Neutrophil (primary cell): ENCODE data around the gene IL25.
A peak's percentile ranks its signal among the peaks of the same experiment; 100 is the strongest.

Experiments
- H3K27ac ChIP-seq: fragments of 200-600 bp; sonication (generic); 2 replicates; pipeline ENCODE4 v1.5.1; 2016; ENCODE audit warnings: mild to moderate bottlenecking, moderate library complexity
- H3K27me3 ChIP-seq: fragments of 200-600 bp; sonication (generic); 2 replicates; pipeline ENCODE4 v1.6.0; 2016; ENCODE audit warnings: mild to moderate bottlenecking
- H3K36me3 ChIP-seq: fragments of 200-600 bp; sonication (generic); 2 replicates; pipeline ENCODE4 v1.5.1; 2017
- H3K4me1 ChIP-seq, 2 experiments: fragments of 200-600 bp in 1 of 2; sonication (generic) in 1 of 2; 1 replicate in 1 of 2; 2 replicates in 1 of 2; pipeline versions ENCODE4 v1.5.1 to v1.6.1; 2013 to 2016; ENCODE audit warnings: low read depth in 1 of 2, low read length in 1 of 2, mild to moderate bottlenecking in 1 of 2, moderate library complexity in 1 of 2; ENCODE audit not compliant: control insufficient read depth in 1 of 2, insufficient read depth in 1 of 2
- H3K4me3 ChIP-seq, 2 experiments: fragments of 200-600 bp in 1 of 2; sonication (generic) in 1 of 2; 1 replicate in 1 of 2; 2 replicates in 1 of 2; pipeline ENCODE4 v1.5.1; 2013 to 2016; ENCODE audit warnings: low read depth in 1 of 2, low read length in 1 of 2, mild to moderate bottlenecking in 1 of 2, moderate library complexity in 1 of 2
- H3K9me3 ChIP-seq: fragments of 200-600 bp; sonication (generic); 2 replicates; pipeline ENCODE4 v1.5.1; 2016
- TF ChIP-seq, protein P1 (sequence below): fragments of 200-600 bp; sonication (generic); IDR thresholded peaks from 2 replicates; pipeline ENCODE4 v1.5.1; 2016; ENCODE audit warnings: antibody characterized with exemption

The IL25 gene

DNA sequence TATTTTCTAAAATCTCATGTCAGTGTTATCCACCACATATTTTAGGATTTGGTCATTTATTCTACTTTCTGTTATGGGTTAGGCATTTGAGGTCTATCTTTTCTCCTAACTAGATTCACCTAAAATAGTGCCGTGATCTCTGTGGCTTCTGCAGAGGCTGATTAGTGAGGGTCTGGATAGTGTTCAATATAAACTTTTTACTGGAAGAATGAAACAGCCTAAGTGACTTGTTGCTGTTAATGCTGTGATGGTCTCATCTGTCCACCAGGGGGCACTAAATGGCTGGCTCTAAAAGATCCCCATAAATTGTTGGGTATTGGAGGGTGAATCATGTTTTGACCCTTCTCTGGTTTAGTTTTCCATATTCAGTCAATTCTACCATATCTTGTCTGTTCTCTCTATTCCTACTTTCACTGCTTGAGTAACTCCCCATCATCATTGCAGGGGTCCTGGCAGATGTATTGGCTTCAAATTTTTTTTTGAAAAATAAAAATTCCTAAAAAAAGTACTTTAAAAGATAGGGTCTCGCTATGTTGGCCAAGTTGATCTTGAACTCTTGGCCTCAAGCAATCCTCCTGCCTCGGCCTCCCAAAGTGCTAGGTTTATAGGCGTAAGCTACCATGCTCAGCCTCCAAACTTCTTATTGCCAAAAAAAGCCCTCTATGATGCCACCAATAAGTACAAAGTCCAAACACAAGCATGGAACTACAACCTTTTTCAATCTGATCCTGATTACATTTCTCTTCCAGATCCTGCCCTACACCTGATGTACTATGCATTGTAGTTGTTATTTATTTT is 44.5 kb upstream of the IL25 start:
- H3K27me3 ChIP-seq, result peaks cover 7% of the 10 kb centered on the region
- TF ChIP-seq, protein P1, sequence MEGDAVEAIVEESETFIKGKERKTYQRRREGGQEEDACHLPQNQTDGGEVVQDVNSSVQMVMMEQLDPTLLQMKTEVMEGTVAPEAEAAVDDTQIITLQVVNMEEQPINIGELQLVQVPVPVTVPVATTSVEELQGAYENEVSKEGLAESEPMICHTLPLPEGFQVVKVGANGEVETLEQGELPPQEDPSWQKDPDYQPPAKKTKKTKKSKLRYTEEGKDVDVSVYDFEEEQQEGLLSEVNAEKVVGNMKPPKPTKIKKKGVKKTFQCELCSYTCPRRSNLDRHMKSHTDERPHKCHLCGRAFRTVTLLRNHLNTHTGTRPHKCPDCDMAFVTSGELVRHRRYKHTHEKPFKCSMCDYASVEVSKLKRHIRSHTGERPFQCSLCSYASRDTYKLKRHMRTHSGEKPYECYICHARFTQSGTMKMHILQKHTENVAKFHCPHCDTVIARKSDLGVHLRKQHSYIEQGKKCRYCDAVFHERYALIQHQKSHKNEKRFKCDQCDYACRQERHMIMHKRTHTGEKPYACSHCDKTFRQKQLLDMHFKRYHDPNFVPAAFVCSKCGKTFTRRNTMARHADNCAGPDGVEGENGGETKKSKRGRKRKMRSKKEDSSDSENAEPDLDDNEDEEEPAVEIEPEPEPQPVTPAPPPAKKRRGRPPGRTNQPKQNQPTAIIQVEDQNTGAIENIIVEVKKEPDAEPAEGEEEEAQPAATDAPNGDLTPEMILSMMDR, result peak; percentile 91
- peaks cover under 1 to 2% of the 10 kb centered on the region in 2 experiments for H3K4me1 ChIP-seq
- H3K9me3 ChIP-seq, result no peaks in the 10 kb centered on the region
- peaks cover 32% of the 10 kb centered on the region for H3K36me3 ChIP-seq
- H3K4me3 ChIP-seq, result no peak overlapping the region
- H3K27ac ChIP-seq, result no peak overlapping the region

DNA sequence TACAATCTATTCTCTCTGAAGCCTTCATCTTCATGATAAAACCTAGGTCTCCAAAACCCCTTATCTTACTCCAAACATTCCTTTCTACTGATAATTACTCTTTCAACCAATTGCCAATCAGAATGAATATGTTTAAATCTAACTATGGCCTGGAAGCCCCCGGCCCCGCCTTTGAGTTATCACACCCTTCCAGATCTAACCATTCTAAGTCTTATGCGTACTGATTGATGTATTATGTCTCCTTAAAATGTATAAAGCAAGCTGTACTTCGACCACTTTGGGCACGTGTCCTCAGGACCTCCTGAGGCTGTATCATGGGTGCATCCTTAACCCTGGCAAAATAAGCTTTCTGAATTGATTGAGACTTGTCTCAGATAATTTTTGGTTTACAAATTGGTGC is 37.0 kb upstream of the IL25 start:
- Histone ChIP-seq H3K27ac (no peak overlapping the region), H3K36me3 (no peaks in the 10 kb centered on the region), H3K9me3 (no peaks in the 10 kb centered on the region), H3K27me3 (peaks cover 29% of the 10 kb centered on the region), H3K4me1 (no peaks in the 10 kb centered on the region), H3K4me3 (no peak overlapping the region)
- TF ChIP-seq, protein P1, result no peak

DNA sequence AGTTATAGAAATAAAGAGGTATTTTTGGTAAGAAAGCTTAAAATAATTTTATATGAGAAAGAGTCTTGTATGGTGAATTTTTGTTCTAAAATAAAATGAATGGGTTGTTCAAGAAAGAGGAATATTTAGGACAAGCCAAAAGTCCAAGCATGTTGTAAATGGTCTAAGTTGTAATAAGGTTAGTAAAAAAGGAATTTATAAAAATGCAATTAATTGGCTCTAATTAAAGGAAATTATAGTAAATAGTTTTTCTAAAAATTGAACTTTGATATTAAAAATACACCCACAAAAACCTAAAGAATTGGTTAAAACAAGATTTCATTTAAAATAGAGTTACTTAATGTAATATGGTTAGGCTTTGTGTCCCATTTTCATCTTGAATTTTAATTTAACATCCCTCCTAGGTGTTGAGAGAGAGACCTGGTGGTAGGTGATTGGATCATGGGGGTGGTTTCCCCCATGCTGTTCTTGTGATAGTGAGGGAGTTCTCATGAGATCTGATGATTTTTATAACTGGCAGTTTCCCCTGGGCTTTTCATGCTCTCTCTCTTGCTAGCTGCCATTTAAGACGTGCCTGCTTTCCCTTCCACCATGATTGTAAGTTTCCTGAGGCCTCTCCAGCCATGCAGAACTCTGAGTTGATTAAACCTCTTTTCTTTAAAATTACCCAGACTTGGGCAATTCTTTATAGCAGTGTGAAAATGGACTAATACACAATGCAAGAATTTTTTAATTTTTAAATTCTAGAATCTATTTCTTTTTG is 32.9 kb upstream of the IL25 start:
- Histone ChIP-seq H3K36me3 (no peaks in the 10 kb centered on the region), H3K4me1 (no peaks in the 10 kb centered on the region), H3K9me3 (no peaks in the 10 kb centered on the region), H3K27ac (no peak overlapping the region), H3K27me3 (peaks cover 21% of the 10 kb centered on the region), H3K4me3 (no peak overlapping the region)
- TF ChIP-seq, protein P1, result no peak

DNA sequence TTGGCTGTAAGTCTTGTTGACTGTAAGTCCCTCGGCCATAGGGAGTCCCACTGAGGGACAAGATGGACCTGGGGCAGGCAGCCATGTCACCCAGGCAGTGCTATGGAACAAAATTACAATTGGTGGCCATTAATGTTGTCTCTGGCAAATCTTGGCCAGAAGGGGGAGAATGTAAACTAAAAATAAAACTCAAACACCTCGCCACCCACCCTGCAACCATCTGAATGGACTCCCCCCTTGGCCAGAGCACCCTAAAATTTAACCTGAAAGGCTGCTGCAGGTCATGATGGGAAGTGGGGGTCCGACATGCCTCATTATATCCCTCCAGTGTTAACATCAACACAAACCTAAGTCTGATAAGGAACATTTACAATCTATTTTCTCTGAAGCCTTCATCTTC is 28.1 kb upstream of the IL25 start:
- H3K27ac ChIP-seq, result no peak overlapping the region
- no peaks in the 10 kb centered on the region for H3K9me3 ChIP-seq
- peaks cover 20% of the 10 kb centered on the region for H3K27me3 ChIP-seq
- H3K4me3 ChIP-seq, result no peak overlapping the region
- TF ChIP-seq, protein P1, result no peak
- H3K4me1 ChIP-seq, result no peaks in the 10 kb centered on the region
- H3K36me3 ChIP-seq, result no peaks in the 10 kb centered on the region

DNA sequence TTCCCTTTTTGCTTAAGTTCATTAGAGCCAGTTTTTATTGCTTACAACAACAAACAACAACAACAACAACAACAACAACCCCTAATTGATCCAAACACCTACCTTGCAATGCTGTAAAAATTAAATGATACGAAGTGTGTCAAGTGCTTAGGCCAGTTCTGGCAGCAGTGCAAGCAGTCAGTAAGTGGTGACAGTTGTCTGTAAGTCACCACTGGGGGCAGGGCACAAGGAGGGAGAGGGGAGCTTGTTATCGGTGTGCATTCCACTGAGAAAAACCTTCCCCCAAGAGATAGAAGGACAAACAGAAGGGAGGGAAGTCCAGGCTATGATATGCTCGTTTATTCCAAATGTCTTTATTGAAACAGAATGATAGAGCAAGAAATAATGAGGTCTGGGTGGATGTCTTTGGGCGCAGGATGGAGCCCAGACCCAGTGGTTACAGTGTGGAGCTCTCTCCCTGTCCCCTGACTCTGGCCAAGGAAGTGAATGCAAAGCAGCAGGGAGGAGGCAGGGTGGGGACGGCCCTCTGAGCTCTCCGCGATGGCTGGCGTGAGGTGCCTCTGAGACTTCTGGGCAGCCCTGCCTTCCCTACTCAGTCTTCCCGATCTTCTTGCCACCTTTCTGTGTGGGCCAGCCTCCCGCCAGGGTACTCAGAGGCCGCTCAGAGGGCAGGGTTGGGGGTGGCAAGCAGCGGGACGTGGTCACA is 26.5 kb upstream of the IL25 start:
- Histone ChIP-seq H3K27ac (no peak overlapping the region), H3K27me3 (peaks cover 36% of the 10 kb centered on the region)

More for the DNA sequence above, 26.5 kb upstream of the IL25 start:
- H3K9me3 ChIP-seq, result no peaks in the 10 kb centered on the region
- H3K36me3 ChIP-seq, result no peaks in the 10 kb centered on the region
- TF ChIP-seq, protein P1, result no peak
- no peak overlapping the region for H3K4me3 ChIP-seq
- H3K4me1 ChIP-seq, result no peaks in the 10 kb centered on the region
